Measurements from ENCODE around the gene VGF.

DNA sequence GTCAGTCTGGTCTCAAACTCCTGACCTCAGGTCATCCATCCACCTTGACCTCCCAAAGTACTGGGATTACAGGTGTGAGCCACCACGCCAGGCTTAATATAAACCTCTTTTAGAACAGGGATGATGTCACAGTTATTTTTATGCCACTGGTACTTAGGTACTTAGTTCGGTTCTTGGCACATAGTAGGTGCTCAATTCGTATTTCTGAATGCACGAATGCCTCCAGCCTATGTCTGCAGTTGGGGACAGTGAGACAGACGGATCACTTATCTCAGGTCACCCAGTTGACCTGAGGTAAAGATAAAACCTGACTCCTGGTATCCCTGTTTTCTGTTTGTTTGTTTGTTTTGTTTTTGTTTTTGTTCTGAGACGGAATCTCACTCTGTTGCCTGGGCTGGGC, 20.8 kb upstream of the VGF start:
- TF ChIP-seq POLR2A (IDR thresholded peaks at IDR 0.05; ENCODE audit: low read length) (no peak), GATA1 (IDR thresholded peaks at IDR 0.05; ENCODE audit: low read depth, low read length) (no peak)
